ENCODE measurements around the gene SCG2.

SCG2 gene

DNA sequence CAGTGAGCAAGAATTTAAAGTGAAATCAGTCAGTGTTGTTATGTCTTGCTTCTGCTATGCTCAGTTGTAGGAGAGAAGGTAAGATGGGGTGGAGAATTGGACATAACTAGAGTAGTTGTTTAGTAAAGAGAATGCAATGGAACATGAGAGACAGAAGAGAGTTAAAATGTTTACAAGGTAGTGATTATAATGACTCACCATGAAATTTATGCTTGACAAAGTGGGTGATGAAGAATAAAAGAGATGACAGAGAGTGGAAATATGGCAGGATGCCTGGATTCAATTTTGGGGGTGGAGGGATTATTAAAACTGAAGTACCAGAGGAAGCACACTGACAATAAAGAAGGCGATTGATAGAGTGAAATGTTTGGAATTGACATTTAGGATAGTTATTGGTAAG lies 10.6 kb downstream of the SCG2 start:
- Mint-ChIP-seq H3K4me3 (no peak overlapping the region), H3K9me3 (no peaks in the 10 kb centered on the region), H3K4me1 (no peaks in the 10 kb centered on the region), H3K36me3 (ENCODE audit: low read depth) (no peaks in the 10 kb centered on the region), H3K27ac (no peak overlapping the region), H3K27me3 (ENCODE audit: low read depth, poor library complexity) (no peaks in the 10 kb centered on the region)
- TF ChIP-seq, protein P1, sequence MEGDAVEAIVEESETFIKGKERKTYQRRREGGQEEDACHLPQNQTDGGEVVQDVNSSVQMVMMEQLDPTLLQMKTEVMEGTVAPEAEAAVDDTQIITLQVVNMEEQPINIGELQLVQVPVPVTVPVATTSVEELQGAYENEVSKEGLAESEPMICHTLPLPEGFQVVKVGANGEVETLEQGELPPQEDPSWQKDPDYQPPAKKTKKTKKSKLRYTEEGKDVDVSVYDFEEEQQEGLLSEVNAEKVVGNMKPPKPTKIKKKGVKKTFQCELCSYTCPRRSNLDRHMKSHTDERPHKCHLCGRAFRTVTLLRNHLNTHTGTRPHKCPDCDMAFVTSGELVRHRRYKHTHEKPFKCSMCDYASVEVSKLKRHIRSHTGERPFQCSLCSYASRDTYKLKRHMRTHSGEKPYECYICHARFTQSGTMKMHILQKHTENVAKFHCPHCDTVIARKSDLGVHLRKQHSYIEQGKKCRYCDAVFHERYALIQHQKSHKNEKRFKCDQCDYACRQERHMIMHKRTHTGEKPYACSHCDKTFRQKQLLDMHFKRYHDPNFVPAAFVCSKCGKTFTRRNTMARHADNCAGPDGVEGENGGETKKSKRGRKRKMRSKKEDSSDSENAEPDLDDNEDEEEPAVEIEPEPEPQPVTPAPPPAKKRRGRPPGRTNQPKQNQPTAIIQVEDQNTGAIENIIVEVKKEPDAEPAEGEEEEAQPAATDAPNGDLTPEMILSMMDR (IDR thresholded peaks at IDR 0.05): no peak
- DNase-seq: no peak

DNA sequence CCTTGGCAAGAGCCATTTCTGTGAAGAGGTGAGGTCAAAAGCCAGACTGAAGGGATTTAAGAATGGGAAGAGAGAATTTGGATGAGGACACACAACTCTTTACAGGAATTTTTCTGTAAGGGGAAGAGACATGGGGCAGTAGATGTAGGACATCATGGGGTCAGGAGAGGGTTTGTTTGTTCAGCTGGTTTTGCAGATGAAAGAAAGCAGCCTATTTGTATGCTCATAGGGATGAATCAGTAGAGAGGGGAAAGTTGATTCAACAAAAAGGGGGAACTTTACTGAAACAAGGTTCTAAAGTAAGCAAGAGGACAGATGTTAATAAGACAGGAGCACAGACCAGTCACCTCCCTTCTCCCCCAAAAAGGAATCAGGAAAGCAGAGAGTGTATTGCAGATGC lies 11.2 kb downstream of the SCG2 start:
- H3K36me3 Mint-ChIP-seq (ENCODE audit: low read depth): no peaks in the 10 kb centered on the region
- no peak for DNase-seq
- H3K4me3 Mint-ChIP-seq: no peak overlapping the region
- H3K27ac Mint-ChIP-seq: no peak overlapping the region
- no peaks in the 10 kb centered on the region for H3K4me1 Mint-ChIP-seq
- no peaks in the 10 kb centered on the region for H3K9me3 Mint-ChIP-seq
- TF ChIP-seq, protein P1 (IDR thresholded peaks at IDR 0.05): no peak
- no peaks in the 10 kb centered on the region for H3K27me3 Mint-ChIP-seq (ENCODE audit: low read depth, poor library complexity)

DNA sequence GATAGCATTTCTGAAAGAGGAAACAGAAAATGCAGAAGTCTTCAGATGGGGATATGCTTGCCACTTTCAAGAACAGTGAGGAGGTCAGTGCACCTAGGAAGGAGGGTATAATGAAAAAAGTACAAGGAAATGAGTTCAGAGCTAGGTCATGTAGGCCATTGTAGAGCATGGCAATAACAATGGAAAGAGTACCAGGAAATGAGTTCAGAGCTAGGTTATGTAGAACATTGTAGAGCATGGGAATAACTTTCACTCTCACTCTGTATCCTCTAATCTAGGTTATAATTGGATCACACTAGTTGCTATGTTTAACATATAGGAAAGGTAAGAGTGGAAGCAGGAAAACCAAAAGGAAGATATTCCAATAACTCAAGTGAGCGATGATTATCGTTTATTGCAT lies 12.3 kb downstream of the SCG2 start:
- no peaks in the 10 kb centered on the region for H3K9me3 Mint-ChIP-seq
- TF ChIP-seq, protein P1 (IDR thresholded peaks at IDR 0.05): no peak
- no peak overlapping the region for H3K27ac Mint-ChIP-seq
- H3K4me3 Mint-ChIP-seq: no peak overlapping the region
- no peaks in the 10 kb centered on the region for H3K4me1 Mint-ChIP-seq
- H3K27me3 Mint-ChIP-seq (ENCODE audit: low read depth, poor library complexity): no peaks in the 10 kb centered on the region
- no peak for DNase-seq
- no peaks in the 10 kb centered on the region for H3K36me3 Mint-ChIP-seq (ENCODE audit: low read depth)

DNA sequence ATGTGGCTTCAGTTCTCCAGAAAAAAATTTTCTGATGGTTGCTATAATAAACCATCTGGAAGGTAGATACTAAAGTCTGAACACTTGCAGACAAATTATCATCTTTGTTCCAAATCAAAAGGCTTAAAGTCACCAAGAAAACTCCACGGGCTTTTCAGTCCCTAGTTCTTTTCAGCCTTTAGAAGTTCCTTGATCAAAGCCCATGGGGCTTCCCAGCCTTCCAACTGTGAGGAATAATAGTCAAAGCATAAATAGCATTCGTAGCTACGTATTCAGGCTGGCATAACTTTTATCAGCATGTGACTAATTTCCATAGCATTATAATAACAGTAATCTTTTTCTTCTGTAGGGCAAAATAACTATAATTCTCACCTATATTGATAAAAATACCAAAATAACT lies 13.9 kb downstream of the SCG2 start:
- H3K27ac Mint-ChIP-seq: no peak overlapping the region
- TF ChIP-seq, protein P1 (IDR thresholded peaks at IDR 0.05): no peak
- DNase-seq: no peak
- H3K9me3 Mint-ChIP-seq: no peaks in the 10 kb centered on the region
- no peaks in the 10 kb centered on the region for H3K36me3 Mint-ChIP-seq (ENCODE audit: low read depth)
- no peak overlapping the region for H3K4me3 Mint-ChIP-seq
- no peaks in the 10 kb centered on the region for H3K4me1 Mint-ChIP-seq
- no peaks in the 10 kb centered on the region for H3K27me3 Mint-ChIP-seq (ENCODE audit: low read depth, poor library complexity)

DNA sequence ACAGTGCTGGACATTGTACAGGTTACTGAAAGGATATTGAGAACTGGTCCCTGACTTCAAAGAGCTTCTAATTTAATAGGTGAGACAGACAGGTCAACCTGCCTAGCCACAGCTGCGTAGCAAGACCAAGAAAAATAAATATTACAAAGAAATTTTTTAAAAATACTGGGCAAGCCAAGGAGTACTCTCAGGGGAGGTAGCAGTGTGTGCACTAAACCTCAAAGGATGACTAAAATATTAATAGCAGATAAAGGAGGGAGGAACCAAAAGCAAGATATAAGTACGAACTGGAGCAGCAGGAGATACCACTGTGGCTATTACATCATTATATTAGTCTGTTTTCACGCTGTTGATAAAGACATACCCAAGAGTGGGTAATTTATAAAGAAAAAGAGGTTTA lies 14.9 kb downstream of the SCG2 start:
- DNase-seq: no peak
- Mint-ChIP-seq H3K27me3 (ENCODE audit: low read depth, poor library complexity) (no peaks in the 10 kb centered on the region), H3K4me3 (no peak overlapping the region), H3K36me3 (ENCODE audit: low read depth) (no peaks in the 10 kb centered on the region), H3K27ac (no peak overlapping the region), H3K9me3 (no peaks in the 10 kb centered on the region), H3K4me1 (peaks cover 2% of the 10 kb centered on the region)
- TF ChIP-seq, protein P1 (IDR thresholded peaks at IDR 0.05): no peak

DNA sequence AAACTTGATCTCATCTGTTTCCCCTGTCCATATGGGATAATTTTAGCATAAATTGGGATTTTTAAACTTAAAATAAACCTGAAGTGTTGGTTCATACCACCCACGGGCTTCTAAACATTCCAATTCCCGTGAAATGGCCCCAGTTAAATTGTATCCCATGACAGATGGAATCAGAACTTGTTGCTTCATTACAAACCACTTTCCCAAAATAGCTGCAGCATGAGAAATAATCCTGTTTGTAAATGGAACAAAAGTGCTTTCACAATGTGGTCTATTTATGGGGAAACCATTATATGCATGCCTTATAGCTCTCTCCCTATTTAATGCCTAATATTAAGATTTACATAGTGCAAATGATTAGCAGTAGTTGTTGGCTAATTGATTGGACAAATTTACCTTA lies 15.9 kb downstream of the SCG2 start:
- Mint-ChIP-seq H3K9me3 (no peaks in the 10 kb centered on the region), H3K27ac (no peak overlapping the region), H3K36me3 (ENCODE audit: low read depth) (no peaks in the 10 kb centered on the region), H3K27me3 (ENCODE audit: low read depth, poor library complexity) (no peaks in the 10 kb centered on the region), H3K4me1 (peaks cover 10% of the 10 kb centered on the region), H3K4me3 (no peak overlapping the region)
- no peak for DNase-seq
- TF ChIP-seq, protein P1 (IDR thresholded peaks at IDR 0.05): no peak

All from nephron progenitor cell (in vitro differentiated cells).